HG03095 (cell line): ENCODE results near the gene TFCP2L1.

Experiments
- ATAC-seq: cut with Tn5 transposase; IDR thresholded peaks from one replicate; pipeline ENCODE4 v1.9.1; 2021; ENCODE audit warnings: moderate library complexity; ENCODE audit not compliant: unreplicated experiment

The TFCP2L1 gene

GRCh38 chr2:121243821-121244460 is 41.1 kb downstream of the TFCP2L1 start:
- ATAC-seq = no peak

- no peak for ATAC-seq
Observed at GRCh38 chr2:121242976-121243375, 42.0 kb downstream of the TFCP2L1 start.

DNA sequence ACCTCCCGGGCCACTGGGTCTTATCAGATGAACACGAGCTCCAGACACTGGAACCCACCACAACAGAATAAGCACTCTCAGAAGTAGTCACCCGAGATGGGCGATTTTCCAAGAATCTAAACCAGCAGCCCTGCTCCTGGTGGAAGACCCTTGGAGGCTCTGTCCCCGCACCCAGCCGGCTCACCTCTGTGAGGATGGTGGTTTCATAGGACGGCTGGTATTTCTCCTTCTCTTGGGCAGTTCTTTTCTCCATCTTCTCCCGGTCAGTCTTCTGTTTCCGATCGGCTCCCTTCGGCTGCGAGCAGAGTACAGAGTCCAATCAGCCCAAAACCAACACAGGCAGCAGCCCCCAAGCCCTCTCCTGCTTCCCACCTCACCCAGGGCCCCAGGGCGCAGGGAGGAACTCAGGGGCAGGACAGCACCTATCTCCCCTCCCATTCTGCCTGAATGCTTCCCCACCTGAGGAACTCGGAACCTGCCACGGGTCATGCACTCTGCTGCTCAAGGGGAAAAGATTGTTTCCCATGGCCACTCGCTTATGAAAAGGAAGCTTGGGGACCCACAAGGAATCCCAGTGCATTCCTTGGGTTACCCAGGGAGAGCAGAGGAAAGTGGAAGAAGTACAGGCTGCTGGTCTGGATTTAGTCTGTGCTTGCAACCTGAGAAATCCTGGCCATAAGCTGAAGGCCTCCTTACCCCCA is 42.7 kb downstream of the TFCP2L1 start:
- ATAC-seq = no peak

- no peak for ATAC-seq
Observed at GRCh38 chr2:121241466-121241865, 43.5 kb downstream of the TFCP2L1 start.

DNA sequence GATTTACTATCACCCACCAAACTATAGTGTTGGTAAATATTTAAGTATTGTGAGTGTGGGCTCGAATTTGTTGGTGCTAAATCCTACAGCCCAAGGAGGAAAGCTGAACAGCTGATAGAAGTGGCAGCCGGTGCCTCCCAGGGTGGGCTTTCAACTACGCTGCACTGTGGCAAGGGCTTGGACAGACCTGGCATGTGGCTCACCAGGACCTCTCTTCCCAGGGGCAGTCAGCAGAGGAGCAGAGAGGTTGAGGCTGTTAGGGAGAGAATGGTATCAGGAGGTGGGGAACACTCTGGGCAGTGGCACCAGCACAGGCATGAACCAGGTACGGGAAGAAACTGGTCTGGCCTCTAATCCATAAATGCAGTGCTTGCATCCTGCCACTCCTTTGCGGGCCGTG is 44.6 kb downstream of the TFCP2L1 start:
- ATAC-seq = no peak

DNA sequence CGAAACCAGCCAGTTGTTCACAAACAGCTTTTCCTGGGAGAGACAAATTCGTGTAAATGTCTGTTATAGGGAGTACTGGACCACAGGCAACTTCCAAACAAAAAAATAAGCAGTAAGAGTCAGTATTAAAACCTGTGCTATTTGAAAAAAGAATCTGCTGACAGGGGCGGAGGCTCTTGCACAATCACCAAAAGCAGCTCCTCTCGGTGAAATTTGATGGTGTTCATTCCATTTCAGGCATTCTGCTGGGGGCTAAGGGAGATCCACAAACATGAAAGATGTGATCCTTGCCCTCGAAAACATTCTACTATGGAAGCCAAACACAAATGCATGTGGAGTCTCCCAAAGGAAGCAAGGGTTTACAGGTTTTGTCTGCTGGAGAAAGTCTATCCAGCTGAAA is 45.0 kb downstream of the TFCP2L1 start:
- ATAC-seq = no peak

DNA sequence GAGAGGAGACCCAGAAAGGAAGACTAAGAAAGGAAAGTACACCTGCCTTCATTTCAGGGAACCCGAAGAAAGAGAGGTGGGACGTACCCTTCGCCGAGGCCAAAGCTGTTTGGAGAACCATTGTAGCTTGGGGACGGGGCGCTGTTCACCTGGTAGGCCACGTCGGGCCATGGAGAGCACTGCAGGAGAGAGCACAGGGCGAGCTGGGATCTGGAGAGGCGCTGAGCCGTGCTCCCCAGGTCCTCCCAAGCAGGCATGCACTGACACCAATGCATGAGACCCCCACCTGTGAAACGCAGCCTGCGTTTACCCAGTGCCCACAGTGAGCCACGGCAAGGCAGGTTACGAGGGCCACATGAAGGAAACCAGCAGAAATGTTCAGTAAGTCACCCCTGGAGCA is 45.5 kb downstream of the TFCP2L1 start:
- ATAC-seq = no peak

GRCh38 chr2:121238828-121239227 is 46.2 kb downstream of the TFCP2L1 start:
- ATAC-seq = no peak

DNA sequence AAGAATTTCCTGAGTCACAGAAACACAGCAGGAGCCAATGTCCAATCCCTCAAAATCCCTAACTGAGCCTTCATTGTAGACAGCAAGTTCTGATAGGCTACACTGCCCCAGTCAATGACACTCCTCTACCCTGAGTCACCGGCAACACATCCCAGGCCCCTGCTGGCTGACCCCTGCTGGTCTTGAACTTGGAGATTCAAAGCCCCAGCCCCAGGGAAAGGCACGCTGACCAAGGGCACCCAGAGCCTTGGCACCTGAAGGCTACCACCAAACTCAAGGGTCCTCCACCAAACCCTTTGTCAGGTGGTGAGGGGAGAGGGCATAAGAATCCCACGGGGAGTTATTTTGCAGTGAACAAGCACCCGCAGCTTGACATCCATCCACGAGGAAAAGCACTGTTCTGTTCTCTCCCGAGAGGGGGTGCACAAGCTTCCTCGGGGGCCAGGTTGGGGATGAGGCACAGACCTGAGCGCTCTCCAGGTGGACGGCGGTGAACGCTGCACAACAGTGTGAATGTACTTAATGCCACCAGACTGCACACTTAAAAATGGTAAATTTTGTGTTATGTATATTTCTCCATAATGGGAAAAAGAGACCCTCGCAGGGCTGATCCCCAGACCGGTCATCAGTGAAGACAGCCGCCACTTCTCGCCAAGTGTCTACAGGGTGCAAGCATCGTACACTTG is 46.9 kb downstream of the TFCP2L1 start:
- ATAC-seq = no peak

DNA sequence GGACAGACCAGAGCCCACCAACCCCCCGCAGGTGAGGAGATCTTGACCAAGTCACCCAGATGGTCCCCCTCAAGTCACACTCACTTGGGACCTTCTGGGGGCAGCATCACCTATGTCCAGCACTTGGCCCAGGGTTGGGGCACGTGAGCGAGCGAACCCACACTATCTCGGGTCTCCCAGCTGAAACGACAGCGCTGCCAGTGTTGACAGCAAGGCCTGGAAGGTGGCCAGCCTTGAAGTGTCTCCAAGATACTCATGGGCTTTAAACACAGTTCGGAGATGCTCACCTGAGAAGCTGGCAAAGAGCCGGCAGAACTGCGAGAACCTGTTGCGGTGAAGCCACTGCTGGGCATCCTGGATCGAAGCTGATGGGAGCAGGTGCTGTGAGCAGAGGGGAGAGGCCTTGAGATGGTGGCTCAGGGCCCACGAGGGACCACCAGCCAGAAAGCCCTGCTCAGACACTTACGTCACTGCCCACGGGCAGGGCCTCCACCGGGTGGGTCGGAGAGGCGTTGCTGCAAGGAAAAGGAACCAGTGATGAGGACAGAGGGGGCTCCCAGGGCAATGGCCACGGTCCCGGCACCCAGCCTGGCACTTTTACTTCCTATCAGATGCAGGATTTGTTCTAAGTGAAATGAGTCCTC is 47.5 kb downstream of the TFCP2L1 start:
- no peak for ATAC-seq

DNA sequence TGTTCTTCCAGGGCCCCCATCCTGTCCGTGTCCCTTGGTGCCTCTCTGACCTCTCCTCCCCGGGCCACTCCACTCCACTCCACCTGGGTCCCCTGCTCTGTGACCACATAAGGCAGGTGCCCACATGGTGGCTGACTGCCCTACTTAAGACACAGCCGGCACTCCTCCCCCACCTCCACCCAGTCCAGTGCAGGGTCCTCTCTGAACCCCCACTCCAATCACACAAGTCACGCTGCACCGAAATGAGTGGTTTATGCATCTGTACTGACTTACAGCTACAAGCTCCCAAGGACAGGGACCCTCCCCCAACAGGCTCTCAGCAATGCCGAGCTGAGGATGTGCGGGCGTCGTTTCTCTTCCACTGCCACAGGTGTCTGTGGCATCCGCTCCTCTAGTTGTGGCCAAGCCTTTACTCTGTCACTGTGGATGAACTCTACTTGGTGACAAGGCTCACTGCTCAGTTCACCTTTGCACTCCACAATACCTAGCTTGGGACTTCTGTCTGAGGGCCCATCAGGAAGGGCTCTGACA is 48.3 kb downstream of the TFCP2L1 start:
- ATAC-seq = no peak

GRCh38 chr2:121236101-121236640 is 48.8 kb downstream of the TFCP2L1 start:
- ATAC-seq = no peak

DNA sequence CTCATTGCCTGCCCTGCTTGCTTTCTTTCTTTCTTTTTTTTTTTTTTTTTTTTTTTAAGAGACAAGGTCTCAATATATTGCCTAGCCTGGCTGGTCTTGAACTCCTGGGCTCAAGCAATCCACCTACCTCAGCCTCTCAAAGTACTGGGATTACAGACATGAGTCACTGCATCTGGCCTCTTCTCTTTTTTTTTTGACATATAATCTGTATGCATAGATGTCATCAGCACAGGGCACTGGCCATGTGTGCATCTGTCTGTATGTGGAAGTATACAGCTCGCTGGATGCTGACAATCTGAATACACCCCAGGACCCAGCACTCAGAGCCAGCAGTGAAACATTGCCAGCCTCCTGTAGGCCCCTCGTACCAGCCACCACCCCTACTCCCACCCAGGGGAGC is 49.5 kb downstream of the TFCP2L1 start:
- no peak for ATAC-seq

GRCh38 chr2:121234791-121235190 is 50.2 kb downstream of the TFCP2L1 start:
- no peak for ATAC-seq

DNA sequence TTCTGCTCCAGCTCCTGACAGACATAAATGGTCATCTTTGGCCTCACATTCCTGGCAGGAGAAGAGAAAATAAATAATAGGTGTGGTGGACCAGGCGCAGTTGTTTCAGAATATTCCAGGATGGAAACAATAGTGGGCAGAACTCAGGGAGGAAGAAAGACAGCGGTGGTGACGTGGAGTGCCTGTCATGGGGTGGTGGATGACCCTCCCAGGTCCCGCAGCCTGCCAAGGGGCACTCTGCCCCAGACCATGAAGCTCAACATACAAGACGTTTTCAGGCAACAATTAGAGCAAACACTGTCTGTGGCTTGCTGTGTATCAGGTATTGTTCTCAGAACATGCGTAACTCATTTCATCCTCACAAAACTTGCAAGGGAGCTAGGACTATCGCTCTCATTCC is 50.9 kb downstream of the TFCP2L1 start:
- ATAC-seq = no peak

DNA sequence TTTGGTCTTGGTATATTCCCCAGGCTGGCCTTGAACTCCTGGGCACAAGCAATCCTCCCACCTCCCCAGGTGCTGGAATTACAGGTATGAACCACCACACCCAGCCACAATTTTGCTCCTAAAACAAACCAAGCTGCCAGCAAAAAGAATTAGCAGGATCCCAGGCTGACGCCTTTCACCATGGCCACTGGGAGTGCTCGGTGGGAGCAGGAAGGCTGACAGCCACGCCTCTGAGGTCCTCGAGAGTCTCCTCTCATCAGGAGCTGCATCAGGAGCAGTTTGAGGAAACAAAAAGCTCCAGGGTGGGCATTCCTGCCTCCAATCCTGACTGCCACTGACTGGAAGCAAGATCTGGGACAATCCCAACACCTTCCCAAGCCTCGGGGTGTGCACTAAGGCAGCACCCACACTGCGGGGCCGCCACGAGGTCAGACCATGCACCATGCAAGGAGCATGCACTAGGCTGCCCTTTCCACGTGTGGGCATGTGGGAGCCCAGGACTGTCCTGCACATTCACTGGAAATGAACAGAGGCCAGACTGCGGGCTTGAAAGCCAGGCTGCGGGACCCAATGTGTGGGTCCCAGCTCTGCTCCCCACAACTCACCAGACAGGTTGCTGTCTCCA is 51.4 kb downstream of the TFCP2L1 start:
- no peak for ATAC-seq

DNA sequence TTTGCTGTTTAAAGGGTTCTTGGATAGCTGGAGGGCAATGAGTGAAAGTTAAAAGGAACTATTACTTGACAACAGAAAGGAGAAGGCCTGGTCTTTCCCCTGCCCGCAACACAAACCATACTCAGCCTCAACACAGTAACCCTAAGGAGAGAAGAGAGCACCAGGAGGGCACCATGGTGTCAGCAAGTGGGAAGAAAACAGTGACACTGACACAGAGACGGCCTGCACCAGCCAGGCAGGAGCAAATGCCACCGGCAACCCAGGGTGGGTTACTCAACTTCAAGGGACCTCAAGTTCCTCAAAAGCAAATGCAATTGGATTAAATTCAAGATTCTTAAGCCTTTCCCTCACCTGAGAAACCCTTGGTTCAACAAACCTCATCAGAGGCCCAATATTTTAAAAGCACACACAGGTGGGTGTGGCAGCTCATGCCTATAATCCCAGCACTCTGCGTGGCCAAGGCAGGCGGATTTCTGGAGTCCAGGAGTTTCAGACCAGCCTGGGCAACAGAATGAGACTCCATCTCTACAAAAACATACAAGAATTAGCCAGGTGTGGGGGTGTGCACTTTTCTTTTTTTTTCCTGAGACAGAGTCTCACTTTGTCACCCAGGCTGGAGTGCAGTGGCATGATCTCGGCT is 52.3 kb downstream of the TFCP2L1 start:
- no peak for ATAC-seq

- ATAC-seq = no peak
Observed at GRCh38 chr2:121231385-121232000, 53.5 kb downstream of the TFCP2L1 start.

DNA sequence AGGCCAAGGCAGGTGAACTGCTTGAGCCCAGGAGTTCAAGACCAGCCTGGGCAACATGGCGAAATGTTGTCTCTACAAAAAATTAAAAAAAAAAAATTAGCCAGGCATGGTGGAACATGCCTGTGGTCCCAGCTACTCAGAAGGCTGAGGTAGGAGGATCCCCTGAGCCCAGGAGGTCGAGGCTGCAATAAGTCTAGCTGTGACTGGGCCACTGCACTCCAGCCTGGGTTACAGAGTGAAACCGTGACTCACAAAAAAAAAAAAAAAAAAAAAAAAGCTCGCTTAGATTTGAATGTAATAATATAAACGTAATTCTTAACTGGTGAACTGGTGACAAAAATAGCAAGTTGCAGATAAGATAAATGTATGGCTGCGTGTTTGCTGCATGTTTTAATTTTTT is 56.5 kb downstream of the TFCP2L1 start:
- ATAC-seq = no peak
